ENCODE results near the gene ALDH7A1.

Gene ALDH7A1

DNA sequence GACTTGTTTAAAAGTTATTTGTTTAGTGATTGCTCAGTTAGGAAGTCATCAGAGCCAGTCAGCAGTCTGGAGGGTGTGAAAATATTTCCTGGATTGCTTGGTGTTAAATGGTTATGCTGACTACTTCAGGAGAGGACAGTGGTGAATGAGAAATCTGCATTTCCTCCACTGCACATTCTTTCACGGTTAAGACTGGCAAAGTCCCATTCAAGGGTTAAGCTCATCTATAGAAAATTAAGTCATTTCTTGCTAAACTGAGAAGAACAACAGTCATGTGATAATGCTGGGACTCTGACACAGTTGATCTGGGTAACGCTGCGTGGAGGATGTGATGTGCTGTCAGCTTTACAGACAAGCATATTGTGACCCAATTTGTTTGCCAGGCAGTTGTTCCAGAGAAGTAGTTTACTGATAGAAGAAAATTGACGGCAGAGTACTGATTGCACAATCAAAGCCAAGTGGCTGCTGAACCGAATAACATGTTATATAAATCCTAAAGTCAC lies 91.4 kb downstream of the ALDH7A1 start:
- DNase-seq = no peak

DNA sequence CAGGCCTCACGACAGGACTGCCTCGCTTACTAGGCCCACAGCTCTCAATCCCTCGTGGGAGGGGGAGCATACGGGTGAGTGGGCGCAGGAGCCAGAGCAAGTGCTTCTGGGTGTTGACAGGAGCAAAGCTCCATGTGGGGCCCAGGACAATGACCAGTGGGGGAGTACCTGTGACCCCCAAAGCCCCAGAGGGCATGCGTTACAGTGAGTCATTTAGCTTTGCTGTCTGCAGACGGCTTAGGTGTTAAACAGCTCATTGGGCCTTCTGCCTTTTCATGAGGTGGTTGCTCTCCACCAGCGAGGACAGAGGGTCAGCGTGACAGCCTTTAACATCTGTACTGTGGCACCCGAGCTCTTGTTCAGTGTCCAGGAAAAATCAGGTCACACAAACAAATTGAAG lies 93.6 kb downstream of the ALDH7A1 start:
- DNase-seq = no peak

DNA sequence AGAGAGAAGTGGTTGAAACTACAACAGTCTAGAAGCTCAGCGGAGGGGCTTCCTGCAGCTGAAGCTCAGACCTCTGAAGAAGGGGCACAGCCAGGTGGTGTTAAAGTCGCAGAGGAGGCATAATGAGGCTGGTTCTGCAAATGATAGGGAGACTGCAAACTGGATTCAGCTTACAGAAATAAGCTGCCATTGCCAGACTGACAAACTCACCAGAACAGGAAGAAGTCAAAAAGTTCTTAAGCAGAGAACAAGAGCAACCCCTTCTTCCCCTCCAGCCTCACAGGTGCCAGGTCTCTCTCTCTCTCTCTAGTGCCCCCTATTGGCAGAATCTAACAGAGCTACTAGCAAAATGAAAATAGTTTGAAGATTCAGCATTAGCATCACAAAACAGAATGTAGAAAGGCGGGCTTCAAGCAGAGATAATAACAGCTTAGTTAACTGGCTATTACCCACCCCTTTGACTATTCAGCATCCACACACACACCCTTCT lies 95.1 kb downstream of the ALDH7A1 start:
- DNase-seq = no peak

DNA sequence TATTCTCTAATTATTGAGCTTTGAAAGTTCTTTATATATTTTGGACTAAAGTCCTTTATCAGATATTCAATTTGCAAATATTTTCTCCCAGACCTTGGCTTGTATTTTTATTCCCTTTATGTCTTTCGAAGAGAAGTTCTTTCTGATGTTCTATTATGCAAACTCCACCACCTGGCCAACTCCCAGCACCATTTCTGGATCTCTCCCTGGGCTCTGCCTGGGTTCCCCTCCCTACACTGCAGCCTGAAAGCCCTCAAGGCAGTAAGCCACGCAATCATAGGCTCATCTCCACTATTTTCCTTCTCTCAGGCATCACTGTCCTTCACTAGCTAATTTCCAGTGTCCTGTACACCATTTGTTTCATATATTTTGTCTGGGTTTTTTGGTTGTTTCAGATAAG lies 95.7 kb downstream of the ALDH7A1 start:
- no peak for DNase-seq

DNA sequence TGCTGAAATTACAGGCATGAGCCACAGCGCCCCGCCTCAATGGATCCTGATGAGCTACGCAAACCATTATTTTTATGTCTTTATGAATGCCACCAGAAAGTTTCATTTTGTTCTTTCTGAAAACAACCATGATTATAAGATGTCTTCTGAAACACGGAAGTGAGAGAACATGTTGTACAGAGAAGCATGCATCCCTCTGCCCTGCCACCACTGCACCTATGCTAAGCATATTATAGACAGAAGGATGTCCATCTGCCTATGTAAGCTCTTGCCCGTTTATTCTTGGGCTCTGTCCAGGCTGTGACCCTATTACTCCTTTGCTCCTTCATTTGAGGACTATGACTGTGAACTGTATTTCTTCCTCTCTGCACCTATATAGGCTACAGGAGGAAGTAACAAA lies 97.5 kb downstream of the ALDH7A1 start:
- DNase-seq = no peak

DNA sequence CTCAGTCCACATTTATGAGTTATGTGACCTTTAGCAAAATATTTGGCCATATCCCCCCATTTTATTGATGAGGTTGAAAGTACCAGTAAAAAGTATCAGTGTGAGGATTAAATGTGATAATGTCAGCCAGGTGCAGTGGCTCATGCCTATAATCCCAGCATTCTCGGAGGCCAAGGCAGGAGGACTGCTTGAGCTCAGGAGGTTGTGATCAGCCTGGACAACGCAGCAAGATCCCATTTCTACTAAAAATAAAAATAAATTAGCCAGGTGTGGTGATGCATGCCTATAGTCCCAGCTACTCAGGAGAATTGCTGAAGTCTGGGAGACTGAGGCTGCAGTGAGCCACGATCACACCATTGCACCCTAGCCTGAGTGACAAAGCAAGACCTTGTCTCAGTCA lies 100.6 kb downstream of the ALDH7A1 start:
- DNase-seq = no peak

DNA sequence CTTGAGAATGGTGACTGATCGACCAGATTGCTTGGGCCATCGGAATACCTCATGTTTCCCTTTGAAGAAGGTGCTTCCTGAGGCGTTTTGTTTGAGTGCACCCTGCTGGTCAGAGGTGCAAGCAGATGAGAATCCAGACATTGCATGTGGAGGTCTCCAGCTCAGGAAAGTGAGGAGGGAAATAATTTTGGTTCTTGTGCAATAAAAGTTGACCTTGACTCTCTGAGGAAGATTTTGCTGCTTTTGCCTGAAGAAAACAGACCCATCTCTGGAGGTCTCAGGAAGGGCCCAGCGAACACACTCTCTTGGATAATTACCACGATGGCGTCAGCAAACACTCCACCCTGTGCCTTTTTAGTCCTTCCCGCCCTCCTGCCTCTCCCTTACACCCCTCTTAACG lies 102.1 kb downstream of the ALDH7A1 start:
- DNase-seq = no peak

DNA sequence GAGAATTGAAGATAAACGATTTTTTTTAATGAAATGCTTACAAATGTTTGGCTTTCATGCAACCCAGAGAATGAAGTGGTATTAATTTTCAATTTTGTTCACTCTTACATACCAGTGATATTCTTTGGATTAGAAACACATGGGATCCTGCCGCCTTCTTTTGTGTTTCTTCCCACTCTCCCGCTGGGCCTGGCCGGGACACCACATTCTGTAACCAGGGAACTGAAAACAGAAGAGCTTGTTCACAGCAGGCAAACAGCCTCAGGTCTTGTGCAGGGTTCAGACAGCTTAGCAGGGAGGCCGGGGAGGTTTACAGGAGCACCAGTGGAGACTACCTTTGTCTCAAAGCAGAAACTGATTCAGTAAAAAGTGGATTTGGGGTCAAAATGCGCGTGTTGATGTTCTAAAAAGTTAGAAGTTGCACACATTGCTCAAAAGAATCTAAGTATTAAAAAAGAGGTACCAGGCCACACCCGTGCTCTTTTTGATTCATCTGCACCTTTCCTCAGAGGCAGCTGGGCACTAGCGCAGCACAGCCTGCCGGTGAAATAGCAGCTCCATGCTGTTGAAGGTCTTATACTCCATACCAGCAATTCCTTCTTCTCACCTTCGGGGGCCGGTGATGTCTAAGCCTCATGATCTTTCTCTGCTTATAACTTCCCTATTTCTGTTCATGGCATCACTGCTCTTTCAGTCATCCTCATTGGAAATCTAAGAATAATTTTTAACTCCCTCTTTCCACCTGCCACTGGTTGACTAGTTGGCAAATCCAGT lies 104.7 kb downstream of the ALDH7A1 start:
- DNase-seq = no peak

DNA sequence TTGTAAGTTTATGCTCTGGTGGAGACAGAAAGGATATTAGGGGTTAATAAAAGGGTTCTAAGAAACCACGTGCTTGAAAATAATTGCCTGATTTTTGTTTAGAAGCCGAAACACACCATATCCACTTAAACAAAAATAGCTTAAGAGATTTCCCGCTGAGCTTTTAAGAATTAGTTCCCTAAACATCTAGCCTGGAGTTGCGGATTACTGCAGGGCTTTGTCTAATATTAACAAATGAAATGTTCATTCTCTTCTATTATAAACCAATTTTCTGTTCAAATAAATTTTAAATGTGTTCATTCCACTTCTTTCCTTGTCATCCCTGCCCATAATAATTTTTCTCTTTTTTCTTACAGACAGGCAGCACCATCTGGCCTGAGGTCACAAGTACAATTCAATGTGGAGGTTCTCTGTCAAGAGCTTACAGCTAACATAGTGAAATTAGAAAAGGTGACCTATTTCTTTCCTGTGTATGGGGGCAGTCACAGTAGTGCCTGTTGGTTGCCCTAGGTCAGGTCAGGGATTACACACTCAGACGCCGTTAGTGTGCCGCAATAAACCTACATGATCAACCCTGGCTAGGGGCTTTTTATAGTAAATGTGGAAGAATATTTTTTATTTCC lies 106.5 kb downstream of the ALDH7A1 start:
- no peak for DNase-seq

DNA sequence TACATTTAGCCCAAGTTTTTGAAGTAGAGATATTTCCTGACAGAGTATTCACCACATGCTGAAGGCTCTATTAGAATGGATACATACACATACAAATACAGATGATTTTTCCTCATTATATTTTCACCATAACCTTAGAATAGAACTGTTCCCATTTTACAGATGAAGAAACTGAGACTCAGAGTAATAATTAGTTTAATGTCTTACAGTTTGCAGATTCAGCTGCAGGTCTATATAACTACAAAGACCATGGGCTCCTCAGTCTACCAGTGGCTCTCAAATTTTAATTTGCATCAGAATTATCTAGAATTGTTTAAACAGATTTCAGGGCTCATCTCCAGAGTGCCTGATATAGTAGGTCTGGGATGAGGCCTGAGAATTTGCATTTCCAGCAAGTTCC lies 107.4 kb downstream of the ALDH7A1 start:
- no peak for DNase-seq

DNA sequence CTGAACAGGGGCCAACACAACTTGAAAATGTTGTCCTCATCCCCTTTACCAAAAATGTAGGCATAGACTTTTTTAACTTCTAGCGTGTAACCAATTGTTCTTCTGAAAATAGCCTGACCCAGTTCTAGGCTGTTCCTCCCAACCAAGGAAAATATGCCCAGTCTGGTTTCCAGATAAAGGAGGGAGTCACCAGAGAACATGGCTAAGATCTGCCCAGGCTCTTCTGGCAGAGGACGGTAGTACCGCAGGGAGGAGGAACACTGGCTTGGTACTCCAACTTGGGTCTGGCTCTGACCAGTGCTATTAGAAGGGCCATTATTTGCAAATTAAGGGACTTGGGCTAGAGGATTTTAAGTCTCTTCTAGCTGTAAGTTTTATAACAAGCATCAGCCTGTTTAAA lies 108.7 kb downstream of the ALDH7A1 start:
- DNase-seq = no peak

DNA sequence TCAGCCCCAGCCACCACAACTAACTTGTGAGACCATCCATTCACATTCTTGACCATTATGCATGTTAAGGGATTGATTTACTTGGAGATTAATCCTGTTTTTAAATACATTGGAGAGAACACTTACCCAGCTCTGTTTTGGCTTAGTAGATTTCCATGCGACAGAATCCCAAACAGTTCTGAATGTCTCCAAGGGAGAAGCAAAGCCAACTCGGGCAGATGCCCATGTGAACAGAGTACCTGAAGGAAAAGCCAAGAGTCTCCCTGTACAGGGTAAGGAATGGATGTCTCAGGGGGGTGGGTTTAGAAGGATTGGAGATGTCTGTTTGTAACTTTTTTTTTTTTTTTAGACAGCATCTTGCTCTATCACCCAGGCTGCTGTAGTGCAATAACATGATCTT lies 110.8 kb downstream of the ALDH7A1 start:
- no peak for DNase-seq

DNA sequence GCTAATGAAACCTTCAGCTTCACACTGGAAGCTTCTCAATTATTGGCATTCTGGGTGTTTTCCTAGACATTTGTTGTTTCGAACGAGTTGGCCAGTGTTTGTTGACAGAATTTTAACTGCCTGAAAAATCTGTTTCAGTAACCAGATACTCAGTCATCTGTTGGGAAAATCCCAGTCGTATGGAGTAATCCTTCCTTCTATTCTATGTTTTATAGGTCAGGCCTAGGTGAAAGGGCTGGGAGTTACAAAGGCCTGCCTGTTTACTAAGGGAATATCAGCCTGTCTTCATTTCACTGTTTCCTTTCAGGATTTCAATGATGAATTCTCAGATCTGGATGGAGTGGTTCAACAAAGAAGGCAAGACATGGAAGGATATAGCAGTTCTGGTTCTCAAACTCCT lies 111.9 kb downstream of the ALDH7A1 start:
- no peak for DNase-seq

DNA sequence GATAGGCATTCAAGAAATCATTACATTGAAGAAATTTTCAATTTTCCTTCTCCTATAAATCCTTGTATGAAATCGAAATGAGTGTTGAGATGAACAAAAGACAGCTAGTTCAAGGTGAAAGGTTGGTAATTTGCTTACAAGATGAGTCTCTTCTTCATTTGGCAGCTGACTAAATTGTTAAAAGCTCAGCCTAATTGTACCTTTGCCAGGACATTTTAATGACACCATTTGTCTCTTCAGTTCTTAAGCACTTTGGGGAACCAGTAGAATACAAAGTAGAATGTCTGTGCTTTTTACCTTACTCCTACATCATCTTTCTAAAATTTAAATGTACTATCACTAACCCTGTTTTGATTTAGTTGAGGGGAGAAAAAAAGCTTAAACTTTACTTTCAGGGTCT lies 112.4 kb downstream of the ALDH7A1 start:
- DNase-seq = no peak

DNA sequence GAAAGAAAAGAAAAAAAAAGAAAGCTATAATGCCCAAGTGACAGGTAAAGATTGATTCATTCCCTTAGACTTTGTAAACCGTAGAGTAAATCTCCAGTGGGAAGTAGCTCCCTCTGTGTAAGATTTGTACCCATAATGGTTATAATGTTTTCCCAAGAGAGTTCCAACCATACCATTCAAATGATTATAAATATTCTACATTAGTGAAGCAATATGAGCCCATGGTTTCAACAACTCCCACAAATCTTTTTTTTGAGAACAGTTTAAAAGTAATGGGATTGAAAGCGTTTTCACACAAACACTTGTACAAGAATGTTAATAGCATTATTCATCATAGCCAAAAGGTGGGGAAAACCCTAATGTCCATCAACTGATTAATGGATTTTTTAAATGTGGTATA lies 113.8 kb downstream of the ALDH7A1 start:
- DNase-seq = no peak

Data from bone marrow (tissue), 2 donors.